Measurements from ENCODE around the gene VAMP5.

DNA sequence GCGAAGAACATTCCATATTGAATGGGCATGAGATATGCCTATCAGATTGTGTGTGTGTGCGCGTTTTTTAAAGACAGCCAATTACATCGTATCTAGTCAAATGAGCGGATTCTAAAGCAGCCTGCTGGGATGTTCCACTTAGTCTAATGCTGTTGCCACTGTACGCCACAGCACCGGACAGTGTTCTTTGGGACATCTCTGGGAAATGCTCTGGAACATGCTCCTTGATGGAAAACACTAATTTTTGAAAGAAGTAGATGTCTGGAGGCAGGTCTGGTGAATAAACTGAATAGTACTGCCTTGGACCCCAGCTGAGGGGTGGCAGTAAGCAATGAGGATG is 21.9 kb downstream of the VAMP5 start:
- TF ChIP-seq TCF7L2 (IDR thresholded peaks at IDR 0.05; ENCODE audit: borderline replicate concordance, extremely low read depth, insufficient read depth, insufficient read length) (no peak), CEBPB (IDR thresholded peaks at IDR 0.05; ENCODE audit: low read depth) (no peak), EZH2 (IDR thresholded peaks at IDR 0.05) (no peak), POLR2A (IDR thresholded peaks at IDR 0.05; ENCODE audit: borderline replicate concordance, extremely low read depth, insufficient read depth, insufficient read length) (no peak), EGR1 (IDR thresholded peaks at IDR 0.05; ENCODE audit: low read depth) (no peak), POLR2AphosphoS5 (IDR thresholded peaks at IDR 0.05; ENCODE audit: low read depth, low read length) (no peak), YY1 (IDR thresholded peaks at IDR 0.05; ENCODE audit: extremely low read depth, insufficient replicate concordance, low read depth, low read length) (no peak), SRF (IDR thresholded peaks at IDR 0.05; ENCODE audit: low read depth) (no peak)
- TF ChIP-seq, protein P1, sequence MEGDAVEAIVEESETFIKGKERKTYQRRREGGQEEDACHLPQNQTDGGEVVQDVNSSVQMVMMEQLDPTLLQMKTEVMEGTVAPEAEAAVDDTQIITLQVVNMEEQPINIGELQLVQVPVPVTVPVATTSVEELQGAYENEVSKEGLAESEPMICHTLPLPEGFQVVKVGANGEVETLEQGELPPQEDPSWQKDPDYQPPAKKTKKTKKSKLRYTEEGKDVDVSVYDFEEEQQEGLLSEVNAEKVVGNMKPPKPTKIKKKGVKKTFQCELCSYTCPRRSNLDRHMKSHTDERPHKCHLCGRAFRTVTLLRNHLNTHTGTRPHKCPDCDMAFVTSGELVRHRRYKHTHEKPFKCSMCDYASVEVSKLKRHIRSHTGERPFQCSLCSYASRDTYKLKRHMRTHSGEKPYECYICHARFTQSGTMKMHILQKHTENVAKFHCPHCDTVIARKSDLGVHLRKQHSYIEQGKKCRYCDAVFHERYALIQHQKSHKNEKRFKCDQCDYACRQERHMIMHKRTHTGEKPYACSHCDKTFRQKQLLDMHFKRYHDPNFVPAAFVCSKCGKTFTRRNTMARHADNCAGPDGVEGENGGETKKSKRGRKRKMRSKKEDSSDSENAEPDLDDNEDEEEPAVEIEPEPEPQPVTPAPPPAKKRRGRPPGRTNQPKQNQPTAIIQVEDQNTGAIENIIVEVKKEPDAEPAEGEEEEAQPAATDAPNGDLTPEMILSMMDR (IDR thresholded peaks at IDR 0.05 in 2 of 3, conservative IDR thresholded peaks at IDR 0.05 in 1 of 3; ENCODE audit: borderline replicate concordance in 1 of 3, insufficient read depth in 1 of 3, low read depth in 2 of 3, low read length in 2 of 3) = no peak

All from HCT116 (cell line).